Kidney (tissue), 14 donors: ENCODE results near the gene TBC1D8. TPM values are rescaled to one million over a fixed set of nuclear protein-coding genes. Genes with fewer than 3 reads are reported as not detected.

Experiments
- DNase-seq, 5 donors: peaks; one replicate each; pipeline ENCODE4 v3.0.0-alpha.2; 2013 to 2020
- FAIRE-seq: peaks from 2 replicates; lab custom pipeline; 2012; peaks lifted over from hg19 to GRCh38; lab: Jason Lieb, UNC
- H3K27ac ChIP-seq, 2 donors: one replicate each; pipeline ENCODE4 v1.7.0; 2013; ENCODE audit warnings: low read depth in 2 of 2, low read length in 2 of 2, inconsistent platforms in 1 of 2
- H3K27me3 ChIP-seq: one replicate; pipeline ENCODE4 v1.7.1; 2013; ENCODE audit warnings: low read length, inconsistent platforms; ENCODE audit not compliant: control insufficient read depth, insufficient read depth
- H3K36me3 ChIP-seq, 3 donors: one replicate each; pipeline versions ENCODE4 v1.7.0 to v1.7.1; 2013; ENCODE audit warnings: low read length in 3 of 3, control low read depth in 1 of 3, inconsistent platforms in 1 of 3; ENCODE audit not compliant: insufficient read depth in 3 of 3, control insufficient read depth in 2 of 3
- H3K4me1 ChIP-seq, 3 donors: one replicate each; pipeline versions ENCODE4 v1.7.0 to v1.7.1; 2013; ENCODE audit warnings: low read length in 3 of 3, inconsistent platforms in 1 of 3, low read depth in 1 of 3; ENCODE audit not compliant: control insufficient read depth in 2 of 3, insufficient read depth in 2 of 3
- H3K4me3 ChIP-seq, 3 donors: one replicate each; pipeline versions ENCODE4 v1.7.0 to v1.8.1; 2013; ENCODE audit warnings: low read length in 3 of 3, control low read depth in 1 of 3, inconsistent platforms in 1 of 3
- H3K9ac ChIP-seq, 3 donors: one replicate each; pipeline versions ENCODE4 v1.7.0 to v1.7.1; 2013; ENCODE audit warnings: low read length in 3 of 3, control low read depth in 1 of 3, inconsistent platforms in 1 of 3
- H3K9me3 ChIP-seq, 3 donors: one replicate each; pipeline versions ENCODE4 v1.7.0 to v1.7.1; 2013; ENCODE audit warnings: low read length in 3 of 3, control low read depth in 1 of 3, inconsistent platforms in 1 of 3; ENCODE audit not compliant: control insufficient read depth in 2 of 3, insufficient read depth in 1 of 3
- CTCF ChIP-seq: IDR thresholded peaks from 3 replicates; pipeline ENCODE4 v1.5.1; 2012; ENCODE audit warnings: mild to moderate bottlenecking, moderate library complexity, borderline replicate concordance; ENCODE audit not compliant: insufficient read depth; ENCODE audit errors: extremely low read depth
- intact Hi-C: fragments of 100-400 bp; cut with DNase I; formaldehyde crosslinking; loops from one replicate; pipeline ENCODE4 v1.11.1; 2022
- polyA plus RNA-seq: library from polyadenylated mRNA; stranded (reverse); fragments of 350-450 nt; fragmentation: Illumina TruSeq; extraction: RNeasy Lipid Tissue Mini Kit (QIAGEN cat#74804); gene quantifications from one replicate; pipeline ENCODE4 v1.2.3, GENCODE V29; 2014; ENCODE audit warnings: low read depth, low replicate concordance; ENCODE audit not compliant: insufficient read depth
- total RNA-seq: library from RNA; stranded (reverse); fragmentation: NEBNext Ultra II Directional; extraction: Animal tissue kit (Norgen Biotek cat#: 25700); gene quantifications from one replicate; pipeline ENCODE4 v1.2.1, GENCODE V29; 2021
- donor health status: control.
- donor health status: control.
- donor health status: control.
- donor health status: control.
- donor health status: control.
- donor health status: DM: yes; HTN: yes; CAD: no.
- donor health status: Normal renal cell carcinoma (clear cell type).

Gene TBC1D8
- total and polyA plus RNA-seq, 2 donors from 2014 or later: 7.4 to 47.9 TPM

- Histone ChIP-seq H3K4me3 (no peak overlapping the region), H3K9ac (no peak overlapping the region), H3K27ac (no peak overlapping the region), H3K36me3 (peaks cover 0 to 5% (median 0%) of the 10 kb centered on the region in 3 donors), H3K9me3 (no peaks in the 10 kb centered on the region), H3K27me3 (no peaks in the 10 kb centered on the region), H3K4me1 (no peaks in the 10 kb centered on the region)
- no peak for TF ChIP-seq CTCF
- DNase-seq (no peak), FAIRE-seq (no peak)
- intact Hi-C loops: loop anchor here (10.0 kb wide), 1 partner anchor 254 kb away; no protein-coding TSS in a partner anchor
Observed at GRCh38 chr2:100988630-100989417, 162.4 kb downstream of the TBC1D8 start.

GRCh38 chr2:100987974-100988373, 163.2 kb downstream of the TBC1D8 start:
- no peak overlapping the region for H3K27ac ChIP-seq
- peaks cover 0 to 5% (median 0%) of the 10 kb centered on the region in 3 donors for H3K36me3 ChIP-seq
- H3K27me3 ChIP-seq: no peaks in the 10 kb centered on the region
- no peak overlapping the region for H3K4me3 ChIP-seq
- no peaks in the 10 kb centered on the region for H3K9me3 ChIP-seq
- intact Hi-C loops: loop anchor here (10.0 kb wide), 1 partner anchor 253 kb away; no protein-coding TSS in a partner anchor
- no peak for DNase-seq
- no peak overlapping the region for H3K9ac ChIP-seq
- FAIRE-seq: no peak
- no peak for TF ChIP-seq CTCF
- H3K4me1 ChIP-seq: no peaks in the 10 kb centered on the region

- Histone ChIP-seq H3K9ac (no peak overlapping the region), H3K9me3 (no peaks in the 10 kb centered on the region), H3K36me3 (peaks cover 0 to 5% (median under 1%) of the 10 kb centered on the region in 3 donors), H3K27ac (no peak overlapping the region), H3K4me3 (no peak overlapping the region), H3K27me3 (no peaks in the 10 kb centered on the region), H3K4me1 (no peaks in the 10 kb centered on the region)
- TF ChIP-seq CTCF: no peak
- DNase-seq (no peak), FAIRE-seq (no peak)
- intact Hi-C loops: loop anchor here (10.0 kb wide), 1 partner anchor 253 kb away; no protein-coding TSS in a partner anchor
Observed at GRCh38 chr2:100987536-100987935, 163.6 kb downstream of the TBC1D8 start.
